Measurements from ENCODE around the gene SRSF10. TPM values are rescaled to one million over a fixed set of nuclear protein-coding genes. Genes with fewer than 3 reads are reported as not detected.

Gene SRSF10
- total and polyA plus RNA-seq, 9 of the 15 experiments (the other 6 are each of a cell fraction or from before 2014, with no cell fraction given) = 154 to 264 (median 205) TPM

- no peak overlapping the region; the same call in 2 of the 3 replicates for H3K27ac ChIP-seq (ENCODE audit: extremely low read depth, low read depth, low read length)
- H3K4me3 ChIP-seq = peak overlapping the region; percentile 87; the same call in 1 of the 2 replicates
- peak; percentile 32 for FAIRE-seq
- H3K4me2 ChIP-seq (ENCODE audit: insufficient read depth, low read length) = peak overlapping the region; percentile 96
- peaks cover 66% of the 10 kb centered on the region for H3K36me3 ChIP-seq (ENCODE audit: control insufficient read depth, insufficient read depth, low read length)
- H4K20me1 ChIP-seq (replicated peaks; ENCODE audit: control insufficient read depth, insufficient read depth, low read length) = peaks cover 34% of the 10 kb centered on the region
- H3K9me1 ChIP-seq (ENCODE audit: control insufficient read depth, insufficient read depth, low read length) = no peaks in the 10 kb centered on the region
- no peak for ATAC-seq
- intact Hi-C loops (cut with micrococcal nuclease) = no loop called here
- in situ Hi-C loops (cut with MboI) = no loop called here
- H3K4me1 ChIP-seq (replicated peaks in 1 of 2; ENCODE audit: control insufficient read depth in 2 of 2, insufficient read depth in 2 of 2, low read length in 2 of 2) = peaks cover 12 to 20% of the 10 kb centered on the region in 2 experiments
- no peak overlapping the region for H2AFZ ChIP-seq (ENCODE audit: low read depth, low read length)
- no peaks in the 10 kb centered on the region for H3K27me3 ChIP-seq (ENCODE audit: control insufficient read depth in 2 of 2, insufficient read depth in 2 of 2, low read length in 2 of 2)
- DNase-seq (ENCODE audit: extremely low read depth in 1 of 4, low spot score in 3 of 4) = peak in 2 of 4 experiments; percentile 8 to 56
- no peaks in the 10 kb centered on the region for H3K9me3 ChIP-seq (replicated peaks; ENCODE audit: control insufficient read depth, insufficient read depth, low read depth, low read length)
- WGBS (ENCODE audit: insufficient coverage, low coverage, missing lambda C conversion rate) = 6% methylated on average over 1 of the region's 1 CpG
- TSS peak; percentile 32 for BruUV-seq (replicated peaks)
- H3K79me2 ChIP-seq (ENCODE audit: control insufficient read depth, insufficient read depth, low read length) = peaks cover 77% of the 10 kb centered on the region
- peak overlapping the region in 1 of 2 experiments; percentile 99; a peak in 2 of 4 replicates for H3K9ac ChIP-seq (ENCODE audit: insufficient read depth in 1 of 2, low read depth in 2 of 2, low read length in 2 of 2)
- ChIA-PET CTCF (ENCODE audit: low intra/inter-chr PET ratio) (no interaction called here), POLR2A (interaction anchor here (0.7 to 7.0 kb wide), 3 partner anchors 10 to 131 kb away, joined by 3 to 82 read pairs (median 28); partner anchors contain the start of gene PNRC2)
- TF ChIP-seq KDM1A (IDR thresholded peaks at IDR 0.05) (peak; percentile 47 to 49; a peak in 2 of 4 replicates), POLR2B (IDR thresholded peaks at IDR 0.05; ENCODE audit: low read depth, partially characterized antibody) (no peak), CBFA2T3 (IDR thresholded peaks at IDR 0.05) (peak; percentile 70), ZNF77 (CRISPR knock-in tag; IDR thresholded peaks at IDR 0.05) (no peak), RBFOX2 (IDR thresholded peaks at IDR 0.05; ENCODE audit: low read depth, low read length) (0 out of 2 replicates have a peak, but pooled peaks have one; percentile 7), ATF1 (CRISPR knock-in tag; IDR thresholded peaks at IDR 0.05) (no peak), ATF1 (tag; IDR thresholded peaks at IDR 0.05) (peak; percentile 20; the same call in 1 of the 2 replicates), DPF2 (IDR thresholded peaks at IDR 0.05) (peak; percentile 53), FOXK2 (conservative IDR thresholded peaks at IDR 0.05 in 1 of 2, IDR thresholded peaks at IDR 0.05 in 1 of 2; ENCODE audit: low read depth in 2 of 2) (no peak), TCF3 (CRISPR knock-in tag; IDR thresholded peaks at IDR 0.05) (peak; percentile 34; the same call in 1 of the 2 replicates), MEIS2 (IDR thresholded peaks at IDR 0.05; ENCODE audit: partially characterized antibody) (peak; percentile 90), ARID1B (IDR thresholded peaks at IDR 0.05) (peak; percentile 53; the same call in 1 of the 2 replicates), NCOR1 (IDR thresholded peaks at IDR 0.05) (peak; percentile 25; the same call in 1 of the 2 replicates), PHF20 (IDR thresholded peaks at IDR 0.05; ENCODE audit: partially characterized antibody) (no peak), SOX6 (IDR thresholded peaks at IDR 0.05) (peak; percentile 19; the same call in 1 of the 2 replicates), ARNT (IDR thresholded peaks at IDR 0.05) (0 out of 4 replicates have a peak, but pooled peaks of 1 of the 2 experiments have one; percentile 30), NR2C2 (CRISPR knock-in tag; IDR thresholded peaks at IDR 0.05) (no peak), NR2C2 (tag; IDR thresholded peaks at IDR 0.05) (peak; percentile 42; the same call in 1 of the 2 replicates), ZBTB7A (IDR thresholded peaks at IDR 0.05; ENCODE audit: borderline replicate concordance, control insufficient read depth, low read depth, low read length) (no peak)
- TF ChIP-seq, protein P1, sequence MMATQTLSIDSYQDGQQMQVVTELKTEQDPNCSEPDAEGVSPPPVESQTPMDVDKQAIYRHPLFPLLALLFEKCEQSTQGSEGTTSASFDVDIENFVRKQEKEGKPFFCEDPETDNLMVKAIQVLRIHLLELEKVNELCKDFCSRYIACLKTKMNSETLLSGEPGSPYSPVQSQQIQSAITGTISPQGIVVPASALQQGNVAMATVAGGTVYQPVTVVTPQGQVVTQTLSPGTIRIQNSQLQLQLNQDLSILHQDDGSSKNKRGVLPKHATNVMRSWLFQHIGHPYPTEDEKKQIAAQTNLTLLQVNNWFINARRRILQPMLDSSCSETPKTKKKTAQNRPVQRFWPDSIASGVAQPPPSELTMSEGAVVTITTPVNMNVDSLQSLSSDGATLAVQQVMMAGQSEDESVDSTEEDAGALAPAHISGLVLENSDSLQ (IDR thresholded peaks at IDR 0.05) = peak; percentile 84
- TF ChIP-seq, protein P2, sequence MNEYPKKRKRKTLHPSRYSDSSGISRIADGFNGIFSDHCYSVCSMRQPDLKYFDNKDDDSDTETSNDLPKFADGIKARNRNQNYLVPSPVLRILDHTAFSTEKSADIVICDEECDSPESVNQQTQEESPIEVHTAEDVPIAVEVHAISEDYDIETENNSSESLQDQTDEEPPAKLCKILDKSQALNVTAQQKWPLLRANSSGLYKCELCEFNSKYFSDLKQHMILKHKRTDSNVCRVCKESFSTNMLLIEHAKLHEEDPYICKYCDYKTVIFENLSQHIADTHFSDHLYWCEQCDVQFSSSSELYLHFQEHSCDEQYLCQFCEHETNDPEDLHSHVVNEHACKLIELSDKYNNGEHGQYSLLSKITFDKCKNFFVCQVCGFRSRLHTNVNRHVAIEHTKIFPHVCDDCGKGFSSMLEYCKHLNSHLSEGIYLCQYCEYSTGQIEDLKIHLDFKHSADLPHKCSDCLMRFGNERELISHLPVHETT (CRISPR knock-in tag; conservative IDR thresholded peaks at IDR 0.05 in 1 of 2, IDR thresholded peaks at IDR 0.05 in 1 of 2) = 0 out of 4 replicates have a peak, but pooled peaks of 1 of the 2 experiments have one; percentile 3
- TF ChIP-seq, protein P3, sequence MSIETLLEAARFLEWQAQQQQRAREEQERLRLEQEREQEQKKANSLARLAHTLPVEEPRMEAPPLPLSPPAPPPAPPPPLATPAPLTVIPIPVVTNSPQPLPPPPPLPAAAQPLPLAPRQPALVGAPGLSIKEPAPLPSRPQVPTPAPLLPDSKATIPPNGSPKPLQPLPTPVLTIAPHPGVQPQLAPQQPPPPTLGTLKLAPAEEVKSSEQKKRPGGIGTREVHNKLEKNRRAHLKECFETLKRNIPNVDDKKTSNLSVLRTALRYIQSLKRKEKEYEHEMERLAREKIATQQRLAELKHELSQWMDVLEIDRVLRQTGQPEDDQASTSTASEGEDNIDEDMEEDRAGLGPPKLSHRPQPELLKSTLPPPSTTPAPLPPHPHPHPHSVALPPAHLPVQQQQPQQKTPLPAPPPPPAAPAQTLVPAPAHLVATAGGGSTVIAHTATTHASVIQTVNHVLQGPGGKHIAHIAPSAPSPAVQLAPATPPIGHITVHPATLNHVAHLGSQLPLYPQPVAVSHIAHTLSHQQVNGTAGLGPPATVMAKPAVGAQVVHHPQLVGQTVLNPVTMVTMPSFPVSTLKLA (conservative IDR thresholded peaks at IDR 0.05) = peak in 1 of 2 experiments; percentile 1; a peak in 1 of 4 replicates
Observed at GRCh38 chr1:23977854-23978191, 2.3 kb downstream of the SRSF10 start.

All from K562 (cell line).